K562 (cell line): ENCODE data around the gene ARFRP1. TPM values are rescaled to one million over a fixed set of nuclear protein-coding genes. Genes with fewer than 3 reads are reported as not detected.
A peak's percentile ranks its signal among the peaks of the same experiment; 100 is the strongest.

Source experiments
- ARID2 ChIP-seq: fragments of 450-650 bp; IDR thresholded peaks from 2 replicates; pipeline ENCODE4 v1.6.1; 2017; ENCODE audit warnings: antibody characterized with exemption, mild to moderate bottlenecking
- CBFB ChIP-seq: sonication (generic); formaldehyde crosslinking; IDR thresholded peaks from 2 replicates; pipeline ENCODE4 v1.4.0; 2020; ENCODE audit warnings: mild to moderate bottlenecking, missing genetic modification reagents
- CBX2 ChIP-seq: fragments of 200-600 bp; sonication (generic); IDR thresholded peaks from one replicate; pipeline ENCODE4 v1.6.1; 2012; ENCODE audit warnings: mild to moderate bottlenecking, low read length, inconsistent platforms; ENCODE audit not compliant: insufficient read depth, poor library complexity, severe bottlenecking
- FOXJ2 ChIP-seq: fragments of 200-800 bp; sonication (Bioruptor generic); IDR thresholded peaks from 2 replicates; pipeline ENCODE4 v1.6.1; 2016; ENCODE audit warnings: missing genetic modification characterization, missing compliant biosample characterization
- KLF6 ChIP-seq: fragments of 250-450 bp; sonication (Bioruptor Pico); IDR thresholded peaks from 2 replicates; pipeline ENCODE4 v1.4.0; 2020; ENCODE audit warnings: mild to moderate bottlenecking, moderate library complexity, borderline replicate concordance
- MEIS2 ChIP-seq: fragments of 450-650 bp; IDR thresholded peaks from 2 replicates; pipeline ENCODE4 v1.6.1; 2014; ENCODE audit warnings: mild to moderate bottlenecking; ENCODE audit not compliant: partially characterized antibody
- MYC ChIP-seq, 2 experiments: fragments of 250-450 bp in 1 of 2; sonication (Bioruptor Pico) in 1 of 2; IDR thresholded peaks; 2 replicates each; pipeline versions ENCODE4 v1.5.1 to v1.6.1; 2012 to 2021; ENCODE audit warnings: low read depth in 2 of 2, borderline replicate concordance in 1 of 2, improper control_type of control experiment in 1 of 2, low read length in 1 of 2, mild to moderate bottlenecking in 1 of 2, moderate library complexity in 1 of 2
- NR3C1 ChIP-seq: sonication (generic); formaldehyde crosslinking; IDR thresholded peaks from 2 replicates; pipeline ENCODE4 v1.8.1; 2022; ENCODE audit warnings: missing genetic modification reagents
- PKNOX1 ChIP-seq: fragments of 450-650 bp; IDR thresholded peaks from 2 replicates; pipeline ENCODE4 v1.6.1; 2016
- PTTG1 ChIP-seq: fragments of 450-650 bp; IDR thresholded peaks from 2 replicates; pipeline ENCODE4 v1.6.1; 2016; ENCODE audit warnings: low read depth, mild to moderate bottlenecking, missing genetic modification characterization, missing compliant biosample characterization
- RAD51 ChIP-seq: fragments of 450-650 bp; IDR thresholded peaks from 2 replicates; pipeline ENCODE4 v1.7.1; 2016; ENCODE audit warnings: low read depth, mild to moderate bottlenecking, borderline replicate concordance
- RFX7 ChIP-seq: fragments of 250-450 bp; sonication (Bioruptor Pico); IDR thresholded peaks from 2 replicates; pipeline ENCODE4 v1.5.1; 2021; ENCODE audit warnings: mild to moderate bottlenecking
- SLC30A9 ChIP-seq: fragments of 250-450 bp; sonication (Bioruptor Pico); IDR thresholded peaks from 2 replicates; pipeline ENCODE4 v1.8.0; 2022; ENCODE audit warnings: mild to moderate bottlenecking, moderate library complexity
- SRSF3 ChIP-seq: fragments of 200-400 bp; formaldehyde crosslinking; IDR thresholded peaks from 2 replicates; pipeline ENCODE4 v1.6.1; 2016; ENCODE audit warnings: mild to moderate bottlenecking, low read length, moderate library complexity; ENCODE audit not compliant: insufficient read depth
- TRIM24 ChIP-seq, 2 experiments: fragments of 450-650 bp; IDR thresholded peaks; 2 replicates each; pipeline ENCODE4 v1.6.1; 2016
- ZC3H4 ChIP-seq: sonication (generic); formaldehyde crosslinking; IDR thresholded peaks from 2 replicates; pipeline ENCODE4 v1.9.0; 2021; ENCODE audit warnings: missing genetic modification reagents, borderline replicate concordance
- ZNF184 ChIP-seq: sonication (generic); formaldehyde crosslinking; IDR thresholded peaks from 2 replicates; pipeline ENCODE4 v1.5.0; 2020; ENCODE audit warnings: missing genetic modification reagents
- ZNF282 ChIP-seq: sonication (generic); formaldehyde crosslinking; IDR thresholded peaks from 2 replicates; pipeline ENCODE4 v1.8.1; 2023; ENCODE audit warnings: missing genetic modification reagents
- ZNF583 ChIP-seq: fragments of 250-450 bp; sonication (Bioruptor Pico); IDR thresholded peaks from 2 replicates; pipeline ENCODE4 v1.4.0; 2020
- ZNF77 ChIP-seq: fragments of 250-450 bp; sonication (Bioruptor Pico); IDR thresholded peaks from 2 replicates; pipeline ENCODE4 v1.5.0; 2020
- ZNF79 ChIP-seq: fragments of 250-450 bp; sonication (Bioruptor Pico); IDR thresholded peaks from 2 replicates; pipeline ENCODE4 v1.4.0; 2020; ENCODE audit warnings: low read depth, mild to moderate bottlenecking, moderate library complexity
- polyA plus RNA-seq, 8 experiments: library from polyadenylated mRNA; depleted of rRNA in 4 of 8; stranded (reverse) in 5 of 8; unstranded in 3 of 8; fragments of >200 nt; fragmentation: Nextera tagmentation in 2 of 8; fragmentation: Illumina TruSeq in 1 of 8; extraction: Ambion mirVana in 2 of 8; extraction: Trizol in 1 of 8; gene quantifications; 2 replicates each; pipeline versions ENCODE4 v1.2.1 to v1.2.3, GENCODE V29; 2011 to 2014; ENCODE audit warnings: inconsistent platforms in 1 of 8, missing spikeins in 1 of 8
- total RNA-seq, 7 experiments: library from RNA; depleted of rRNA in 6 of 7; stranded (reverse); fragments of >200 nt in 6 of 7; fragmentation: Illumina TruSeq in 2 of 7; extraction: Trizol in 2 of 7; gene quantifications; 2 replicates each; pipeline versions ENCODE4 v1.2.1 to v1.2.3, GENCODE V29; 2011 to 2021; ENCODE audit warnings: low replicate concordance in 1 of 7
- TF ChIP-seq, protein P1 (sequence below): fragments of 450-650 bp; formaldehyde crosslinking; IDR thresholded peaks from 2 replicates; pipeline ENCODE4 v1.4.0; 2020; ENCODE audit warnings: mild to moderate bottlenecking, moderate library complexity
- TF ChIP-seq, protein P2 (sequence below), 2 experiments: fragments of 450-650 bp in 1 of 2; IDR thresholded peaks; 2 replicates each; pipeline ENCODE4 v1.6.1; 2011 to 2017; ENCODE audit warnings: low read depth in 2 of 2, antibody characterized with exemption in 1 of 2, borderline replicate concordance in 1 of 2, low read length in 1 of 2, mild to moderate bottlenecking in 1 of 2, mixed read lengths in 1 of 2; ENCODE audit not compliant: control insufficient read depth in 1 of 2

Gene ARFRP1
- total and polyA plus RNA-seq, 9 of the 15 experiments (the other 6 are each of a cell fraction or from before 2014, with no cell fraction given): 2.2 to 78.9 (median 37.3) TPM

GRCh38 chr20:63653041-63653973 is 54.5 kb downstream of the ARFRP1 start, which contains the start of gene STMN3 (continued):
- TF ChIP-seq PKNOX1: no peak
- peak; percentile 92; the same call in 1 of the 2 replicates for TF ChIP-seq NR3C1
- TF ChIP-seq ZNF77: no peak
- TF ChIP-seq RAD51: no peak
- TF ChIP-seq MYC (IDR thresholded peaks at IDR 0.05; ENCODE audit: low read depth, low read length): peak; percentile 57; the same call in 1 of the 2 replicates
- no peak for TF ChIP-seq MYC (CRISPR knock-in tag; IDR thresholded peaks at IDR 0.05; ENCODE audit: borderline replicate concordance, low read depth)
- peak; percentile 17; the same call in 1 of the 2 replicates for TF ChIP-seq ZNF583 (CRISPR knock-in tag)
- TF ChIP-seq ZC3H4 (CRISPR knock-in tag): no peak
- TF ChIP-seq ZNF79 (CRISPR knock-in tag): no peak
- TF ChIP-seq FOXJ2 (tag): no peak
- TF ChIP-seq SLC30A9 (CRISPR knock-in tag): no peak
- no peak for TF ChIP-seq ZNF282 (CRISPR knock-in tag)
- TF ChIP-seq, protein P1, sequence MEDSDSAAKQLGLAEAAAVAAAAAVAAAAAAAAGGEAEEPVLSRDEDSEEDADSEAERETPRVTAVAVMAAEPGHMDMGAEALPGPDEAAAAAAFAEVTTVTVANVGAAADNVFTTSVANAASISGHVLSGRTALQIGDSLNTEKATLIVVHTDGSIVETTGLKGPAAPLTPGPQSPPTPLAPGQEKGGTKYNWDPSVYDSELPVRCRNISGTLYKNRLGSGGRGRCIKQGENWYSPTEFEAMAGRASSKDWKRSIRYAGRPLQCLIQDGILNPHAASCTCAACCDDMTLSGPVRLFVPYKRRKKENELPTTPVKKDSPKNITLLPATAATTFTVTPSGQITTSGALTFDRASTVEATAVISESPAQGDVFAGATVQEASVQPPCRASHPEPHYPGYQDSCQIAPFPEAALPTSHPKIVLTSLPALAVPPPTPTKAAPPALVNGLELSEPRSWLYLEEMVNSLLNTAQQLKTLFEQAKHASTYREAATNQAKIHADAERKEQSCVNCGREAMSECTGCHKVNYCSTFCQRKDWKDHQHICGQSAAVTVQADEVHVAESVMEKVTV (CRISPR knock-in tag): no peak; the same call in 1 of the 2 replicates
- no peak for TF ChIP-seq ARID2
- no peak; the same call in 1 of the 2 replicates for TF ChIP-seq CBFB (CRISPR knock-in tag)
- TF ChIP-seq, protein P2, sequence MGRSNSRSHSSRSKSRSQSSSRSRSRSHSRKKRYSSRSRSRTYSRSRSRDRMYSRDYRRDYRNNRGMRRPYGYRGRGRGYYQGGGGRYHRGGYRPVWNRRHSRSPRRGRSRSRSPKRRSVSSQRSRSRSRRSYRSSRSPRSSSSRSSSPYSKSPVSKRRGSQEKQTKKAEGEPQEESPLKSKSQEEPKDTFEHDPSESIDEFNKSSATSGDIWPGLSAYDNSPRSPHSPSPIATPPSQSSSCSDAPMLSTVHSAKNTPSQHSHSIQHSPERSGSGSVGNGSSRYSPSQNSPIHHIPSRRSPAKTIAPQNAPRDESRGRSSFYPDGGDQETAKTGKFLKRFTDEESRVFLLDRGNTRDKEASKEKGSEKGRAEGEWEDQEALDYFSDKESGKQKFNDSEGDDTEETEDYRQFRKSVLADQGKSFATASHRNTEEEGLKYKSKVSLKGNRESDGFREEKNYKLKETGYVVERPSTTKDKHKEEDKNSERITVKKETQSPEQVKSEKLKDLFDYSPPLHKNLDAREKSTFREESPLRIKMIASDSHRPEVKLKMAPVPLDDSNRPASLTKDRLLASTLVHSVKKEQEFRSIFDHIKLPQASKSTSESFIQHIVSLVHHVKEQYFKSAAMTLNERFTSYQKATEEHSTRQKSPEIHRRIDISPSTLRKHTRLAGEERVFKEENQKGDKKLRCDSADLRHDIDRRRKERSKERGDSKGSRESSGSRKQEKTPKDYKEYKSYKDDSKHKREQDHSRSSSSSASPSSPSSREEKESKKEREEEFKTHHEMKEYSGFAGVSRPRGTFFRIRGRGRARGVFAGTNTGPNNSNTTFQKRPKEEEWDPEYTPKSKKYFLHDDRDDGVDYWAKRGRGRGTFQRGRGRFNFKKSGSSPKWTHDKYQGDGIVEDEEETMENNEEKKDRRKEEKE (IDR thresholded peaks at IDR 0.05; ENCODE audit: borderline replicate concordance in 1 of 2, control insufficient read depth in 1 of 2, low read depth in 2 of 2, low read length in 1 of 2): no peak
- no peak for TF ChIP-seq TRIM24 (IDR thresholded peaks at IDR 0.05)
- TF ChIP-seq CBX2: no peak
- no peak for TF ChIP-seq SRSF3
- TF ChIP-seq ZNF184 (CRISPR knock-in tag): no peak
- TF ChIP-seq RFX7 (CRISPR knock-in tag): no peak
- TF ChIP-seq KLF6 (CRISPR knock-in tag): no peak
- no peak for TF ChIP-seq MEIS2
- no peak for TF ChIP-seq PTTG1 (tag)
